GM18907 (cell line): ENCODE measurements around the gene COL5A1.

Experiments
- ATAC-seq: cut with Tn5 transposase; IDR thresholded peaks from one replicate; pipeline ENCODE4 v1.9.1; 2021; ENCODE audit warnings: mild to moderate bottlenecking, moderate library complexity; ENCODE audit not compliant: unreplicated experiment

The COL5A1 gene

GRCh38 chr9:134724202-134724911 is 82.8 kb downstream of the COL5A1 start:
- no peak for ATAC-seq

GRCh38 chr9:134724912-134725604 is 83.5 kb downstream of the COL5A1 start:
- no peak for ATAC-seq

GRCh38 chr9:134725605-134725940 is 84.0 kb downstream of the COL5A1 start:
- no peak for ATAC-seq

- no peak for ATAC-seq
Measured at GRCh38 chr9:134726026-134726721, 84.6 kb downstream of the COL5A1 start.

GRCh38 chr9:134726722-134727034 is 85.1 kb downstream of the COL5A1 start:
- no peak for ATAC-seq

GRCh38 chr9:134728021-134728795 is 86.6 kb downstream of the COL5A1 start:
- ATAC-seq, result no peak

- no peak for ATAC-seq
Measured at GRCh38 chr9:134728801-134729495, 87.3 kb downstream of the COL5A1 start.

GRCh38 chr9:134730011-134730760 is 88.6 kb downstream of the COL5A1 start:
- ATAC-seq, result no peak

- ATAC-seq, result no peak
Measured at GRCh38 chr9:134730761-134731496, 89.3 kb downstream of the COL5A1 start.

- ATAC-seq, result no peak
Measured at GRCh38 chr9:134731497-134732391, 90.1 kb downstream of the COL5A1 start.

GRCh38 chr9:134732392-134733110 is 90.9 kb downstream of the COL5A1 start:
- no peak for ATAC-seq

GRCh38 chr9:134733480-134734232 is 92.1 kb downstream of the COL5A1 start:
- no peak for ATAC-seq

- ATAC-seq, result no peak
Measured at GRCh38 chr9:134734270-134734669, 92.7 kb downstream of the COL5A1 start.

GRCh38 chr9:134735441-134736175 is 94.0 kb downstream of the COL5A1 start:
- no peak for ATAC-seq

GRCh38 chr9:134736791-134737497 is 95.3 kb downstream of the COL5A1 start:
- ATAC-seq, result no peak
